Neural cell (in vitro differentiated cells): Measurements from ENCODE around the gene IP6K3. TPM values are rescaled to one million over a fixed set of nuclear protein-coding genes. Genes with fewer than 3 reads are reported as not detected.

ENCODE experiments used
- H2AFZ ChIP-seq: fragments of 200-600, 300-800 bp; sonication (generic), shearing (Covaris generic); 2 replicates; pipeline ENCODE4 v1.6.0; 2014; ENCODE audit warnings: low read depth, mild to moderate bottlenecking, antibody characterized with exemption, low read length, moderate library complexity
- H3F3A ChIP-seq: fragments of 200-600 bp; shearing (Covaris generic); 2 replicates; pipeline ENCODE4 v1.6.1; 2016; ENCODE audit warnings: mild to moderate bottlenecking, moderate library complexity, mixed read lengths, antibody characterized with exemption, low read length; ENCODE audit not compliant: insufficient read depth, poor library complexity, severe bottlenecking
- H3K27ac ChIP-seq: fragments of 200-600, 300-800 bp; sonication (generic), shearing (Covaris generic); 2 replicates; pipeline ENCODE4 v1.5.1; 2014; ENCODE audit warnings: mild to moderate bottlenecking, low read length, moderate library complexity
- H3K27me3 ChIP-seq: fragments of 300-800, 200-600 bp; sonication (generic), shearing (Covaris generic); 2 replicates; pipeline ENCODE4 v1.6.0; 2014; ENCODE audit warnings: mild to moderate bottlenecking, low read depth, low read length, moderate library complexity; ENCODE audit not compliant: insufficient read depth
- H3K36me3 ChIP-seq: fragments of 300-800, 200-600 bp; sonication (generic), shearing (Covaris generic); 2 replicates; pipeline ENCODE4 v1.5.1; 2014; ENCODE audit warnings: mild to moderate bottlenecking, antibody characterized with exemption, low read length, moderate library complexity; ENCODE audit not compliant: insufficient read depth
- H3K4me2 ChIP-seq: fragments of 300-800, 200-600 bp; sonication (generic), shearing (Covaris generic); 2 replicates; pipeline ENCODE4 v1.6.0; 2014; ENCODE audit warnings: mild to moderate bottlenecking, low read length
- H3K4me3 ChIP-seq: fragments of 300-800, 200-600 bp; sonication (generic), shearing (Covaris generic); 2 replicates; pipeline ENCODE4 v1.5.1; 2014; ENCODE audit warnings: mild to moderate bottlenecking, low read length, moderate library complexity
- H3K79me2 ChIP-seq: fragments of 200-600 bp; shearing (Covaris generic); replicated peaks from 2 replicates; pipeline ENCODE4 v1.6.0; 2014; ENCODE audit warnings: mild to moderate bottlenecking, low read length, moderate library complexity; ENCODE audit not compliant: insufficient read depth
- H3K9ac ChIP-seq: fragments of 300-800, 200-600 bp; sonication (generic), shearing (Covaris generic); 2 replicates; pipeline ENCODE4 v1.6.1; 2016; ENCODE audit warnings: mild to moderate bottlenecking, low read length, mixed read lengths
- H3K9me2 ChIP-seq: fragments of 200-600 bp; shearing (Covaris generic); 2 replicates; pipeline ENCODE4 v1.6.1; 2016; ENCODE audit warnings: mild to moderate bottlenecking, low read length, mixed read lengths; ENCODE audit not compliant: insufficient read depth
- H3K9me3 ChIP-seq: fragments of 200-600, 300-800 bp; sonication (generic), shearing (Covaris generic); 2 replicates; pipeline ENCODE4 v1.6.1; 2016; ENCODE audit warnings: mild to moderate bottlenecking, mixed run types, low read length, moderate library complexity, mixed read lengths
- H4K20me1 ChIP-seq: fragments of 200-600 bp; shearing (Covaris generic); 2 replicates; pipeline ENCODE4 v1.6.1; 2016; ENCODE audit warnings: mild to moderate bottlenecking, mixed run types; ENCODE audit not compliant: insufficient read depth
- EP300 ChIP-seq: fragments of 450-650 bp; conservative IDR thresholded peaks from 2 replicates; pipeline ENCODE4 v1.6.1; 2014; ENCODE audit warnings: antibody characterized with exemption, mild to moderate bottlenecking, moderate library complexity; ENCODE audit not compliant: poor library complexity, severe bottlenecking
- EZH2 ChIP-seq: fragments of 200-600, 300-800 bp; shearing (Covaris generic), sonication (generic); IDR thresholded peaks from 2 replicates; pipeline ENCODE4 v1.6.1; 2014; ENCODE audit warnings: antibody characterized with exemption, low read length, borderline replicate concordance, mild to moderate bottlenecking; ENCODE audit not compliant: insufficient read depth, poor library complexity, severe bottlenecking
- MXI1 ChIP-seq: fragments of 450-650 bp; conservative IDR thresholded peaks from 2 replicates; pipeline ENCODE4 v1.6.1; 2014; ENCODE audit warnings: antibody characterized with exemption, mild to moderate bottlenecking; ENCODE audit not compliant: poor library complexity, severe bottlenecking
- POLR2AphosphoS5 ChIP-seq: IDR thresholded peaks from 2 replicates; pipeline ENCODE4 v1.6.1; 2012
- RAD21 ChIP-seq: fragments of 450-650 bp; conservative IDR thresholded peaks from 2 replicates; pipeline ENCODE4 v1.6.1; 2014; ENCODE audit warnings: antibody characterized with exemption, mild to moderate bottlenecking, moderate library complexity
- REST ChIP-seq: IDR thresholded peaks from 2 replicates; pipeline ENCODE4 v1.6.1; 2012; ENCODE audit warnings: borderline replicate concordance
- SMC3 ChIP-seq: fragments of 450-650 bp; conservative IDR thresholded peaks from 2 replicates; pipeline ENCODE4 v1.6.1; 2014; ENCODE audit warnings: antibody characterized with exemption, mild to moderate bottlenecking, moderate library complexity; ENCODE audit not compliant: poor library complexity
- TAF1 ChIP-seq: IDR thresholded peaks from 2 replicates; pipeline ENCODE4 v1.6.1; 2012; ENCODE audit warnings: low read depth
- polyA plus RNA-seq: library from polyadenylated mRNA; depleted of rRNA; stranded (reverse); fragments of >200 nt; gene quantifications from 2 replicates; pipeline ENCODE4 v1.2.3, GENCODE V29; 2014
- TF ChIP-seq, protein P1 (sequence below): fragments of 450-650 bp; IDR thresholded peaks from 2 replicates; pipeline ENCODE4 v1.5.1; 2014; ENCODE audit warnings: antibody characterized with exemption, mild to moderate bottlenecking, moderate library complexity; ENCODE audit not compliant: poor library complexity, severe bottlenecking

Gene IP6K3
- polyA plus RNA-seq, 1 donor from 2014 or later: not detected

- no peaks in the 10 kb centered on the region for H4K20me1 ChIP-seq
- no peak overlapping the region for H3K4me2 ChIP-seq
- no peaks in the 10 kb centered on the region for H3K9me2 ChIP-seq
- H3K4me3 ChIP-seq: no peak overlapping the region
- H3K36me3 ChIP-seq: no peaks in the 10 kb centered on the region
- H3K27me3 ChIP-seq: no peaks in the 10 kb centered on the region
- TF ChIP-seq SMC3 (no peak), TAF1 (no peak), MXI1 (no peak), EP300 (no peak), REST (no peak), EZH2 (no peak)
- H3K79me2 ChIP-seq: no peaks in the 10 kb centered on the region
- no peak overlapping the region for H3K27ac ChIP-seq
- no peak overlapping the region for H2AFZ ChIP-seq
- no peak overlapping the region for H3K9ac ChIP-seq
- H3F3A ChIP-seq: no peaks in the 10 kb centered on the region
- no peaks in the 10 kb centered on the region for H3K9me3 ChIP-seq
Observed at GRCh38 chr6:33730611-33731010, 16.1 kb downstream of the IP6K3 start.

DNA sequence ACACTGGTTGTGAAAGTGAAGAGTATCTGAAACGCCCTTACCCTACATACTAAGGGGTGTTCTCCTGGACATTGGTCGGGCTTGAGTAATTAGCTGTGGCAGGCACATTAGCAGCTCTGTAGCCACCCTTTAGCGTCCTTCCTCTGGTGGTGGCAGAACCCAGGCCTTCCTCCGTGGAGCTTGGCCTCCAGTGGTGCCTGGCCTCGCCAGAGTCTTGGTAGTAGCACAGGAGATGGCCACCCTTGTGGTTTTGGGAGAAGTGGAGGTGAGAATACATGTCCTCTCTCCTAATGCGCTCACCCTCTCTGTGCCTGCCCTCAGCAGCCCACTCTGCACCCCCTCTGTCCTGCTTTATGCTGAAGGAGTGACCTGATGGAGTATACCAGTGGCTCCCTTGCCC lies 17.6 kb downstream of the IP6K3 start:
- Histone ChIP-seq H3K9me2 (no peaks in the 10 kb centered on the region), H3K9ac (no peak overlapping the region), H3K27ac (no peak overlapping the region), H3K4me3 (no peak overlapping the region), H4K20me1 (no peaks in the 10 kb centered on the region), H3K27me3 (no peaks in the 10 kb centered on the region), H3F3A (no peaks in the 10 kb centered on the region), H3K79me2 (no peaks in the 10 kb centered on the region), H3K4me2 (no peak overlapping the region), H2AFZ (no peak overlapping the region), H3K36me3 (no peaks in the 10 kb centered on the region), H3K9me3 (no peaks in the 10 kb centered on the region)
- TF ChIP-seq EZH2: no peak
- TF ChIP-seq EP300: no peak
- no peak for TF ChIP-seq REST
- TF ChIP-seq, protein P1, sequence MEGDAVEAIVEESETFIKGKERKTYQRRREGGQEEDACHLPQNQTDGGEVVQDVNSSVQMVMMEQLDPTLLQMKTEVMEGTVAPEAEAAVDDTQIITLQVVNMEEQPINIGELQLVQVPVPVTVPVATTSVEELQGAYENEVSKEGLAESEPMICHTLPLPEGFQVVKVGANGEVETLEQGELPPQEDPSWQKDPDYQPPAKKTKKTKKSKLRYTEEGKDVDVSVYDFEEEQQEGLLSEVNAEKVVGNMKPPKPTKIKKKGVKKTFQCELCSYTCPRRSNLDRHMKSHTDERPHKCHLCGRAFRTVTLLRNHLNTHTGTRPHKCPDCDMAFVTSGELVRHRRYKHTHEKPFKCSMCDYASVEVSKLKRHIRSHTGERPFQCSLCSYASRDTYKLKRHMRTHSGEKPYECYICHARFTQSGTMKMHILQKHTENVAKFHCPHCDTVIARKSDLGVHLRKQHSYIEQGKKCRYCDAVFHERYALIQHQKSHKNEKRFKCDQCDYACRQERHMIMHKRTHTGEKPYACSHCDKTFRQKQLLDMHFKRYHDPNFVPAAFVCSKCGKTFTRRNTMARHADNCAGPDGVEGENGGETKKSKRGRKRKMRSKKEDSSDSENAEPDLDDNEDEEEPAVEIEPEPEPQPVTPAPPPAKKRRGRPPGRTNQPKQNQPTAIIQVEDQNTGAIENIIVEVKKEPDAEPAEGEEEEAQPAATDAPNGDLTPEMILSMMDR: no peak
- TF ChIP-seq MXI1: no peak
- TF ChIP-seq SMC3: no peak
- TF ChIP-seq POLR2AphosphoS5: no peak
- TF ChIP-seq RAD21: no peak
